LNCaP clone FGC (cell line): ENCODE results near the gene CBX6.

Source experiments
- DNase-seq: peaks from one replicate; pipeline ENCODE4 v3.0.0-alpha.2; 2011; ENCODE audit warnings: low read depth
- H3K4me3 ChIP-seq: 2 replicates; pipeline ENCODE4 v1.5.1; 2011; ENCODE audit warnings: mild to moderate bottlenecking, low read depth, low read length, control low read depth
- CTCF ChIP-seq: IDR thresholded peaks from 2 replicates; pipeline ENCODE4 v1.5.1; 2012; ENCODE audit warnings: mild to moderate bottlenecking; ENCODE audit not compliant: control insufficient read depth, insufficient read depth; ENCODE audit errors: extremely low read depth

The CBX6 gene

GRCh38 chr22:38872831-38873248 lies 824 bp upstream of the CBX6 start:
- H3K4me3 ChIP-seq: peak overlapping the region; percentile 73
- no peak for DNase-seq
- TF ChIP-seq CTCF: no peak

GRCh38 chr22:38871360-38872171 lies 450 bp downstream of the CBX6 start:
- no peak for TF ChIP-seq CTCF
- no peak for DNase-seq
- H3K4me3 ChIP-seq: peak overlapping the region; percentile 73

GRCh38 chr22:38870791-38871359 lies 1.1 kb downstream of the CBX6 start:
- H3K4me3 ChIP-seq: peak overlapping the region; percentile 73
- TF ChIP-seq CTCF: no peak

GRCh38 chr22:38870312-38870741 lies 1.7 kb downstream of the CBX6 start:
- DNase-seq: no peak
- peak overlapping the region; percentile 73 for H3K4me3 ChIP-seq
- TF ChIP-seq CTCF: peak; percentile 86

More at GRCh38 chr22:38870791-38871359, 1.1 kb downstream of the CBX6 start:
- DNase-seq: no peak

- DNase-seq: no peak
- TF ChIP-seq CTCF: no peak
- no peak overlapping the region for H3K4me3 ChIP-seq
Observed at GRCh38 chr22:38869663-38870062, 2.4 kb downstream of the CBX6 start.

GRCh38 chr22:38868886-38869381 lies 3.1 kb downstream of the CBX6 start:
- peak; percentile 89 for TF ChIP-seq CTCF
- DNase-seq: no peak
- no peak overlapping the region for H3K4me3 ChIP-seq
